Measurements from ENCODE around the gene NOBOX.
A peak's percentile ranks its signal among the peaks of the same experiment; 100 is the strongest.
"Not testable (repeated sequence)": the region's sequence is repeated elsewhere in the genome, so short reads cannot be mapped to it uniquely, and the experiment has no call there.

The NOBOX gene

GRCh38 chr7:144397086-144397485 lies 6.4 kb downstream of the NOBOX start:
- Histone ChIP-seq H3K4me3 (ENCODE audit: extremely low read depth, insufficient read depth, low read length, poor library complexity, severe bottlenecking) (no peak overlapping the region), H3K4me1 (ENCODE audit: control insufficient read depth, insufficient read depth, low read length, poor library complexity, severe bottlenecking) (no peaks in the 10 kb centered on the region), H3K9me3 (ENCODE audit: control insufficient read depth, low read length) (no peaks in the 10 kb centered on the region), H3K27ac (ENCODE audit: low read depth, low read length, severe bottlenecking) (no peak overlapping the region), H3K36me3 (ENCODE audit: control insufficient read depth, insufficient read depth, low read length) (no peaks in the 10 kb centered on the region)
- 86 to 88% methylated on average over 2 to 4 of the region's 4 CpGs for WGBS, 2 experiments (ENCODE audit: insufficient coverage in 2 of 2)

DNA sequence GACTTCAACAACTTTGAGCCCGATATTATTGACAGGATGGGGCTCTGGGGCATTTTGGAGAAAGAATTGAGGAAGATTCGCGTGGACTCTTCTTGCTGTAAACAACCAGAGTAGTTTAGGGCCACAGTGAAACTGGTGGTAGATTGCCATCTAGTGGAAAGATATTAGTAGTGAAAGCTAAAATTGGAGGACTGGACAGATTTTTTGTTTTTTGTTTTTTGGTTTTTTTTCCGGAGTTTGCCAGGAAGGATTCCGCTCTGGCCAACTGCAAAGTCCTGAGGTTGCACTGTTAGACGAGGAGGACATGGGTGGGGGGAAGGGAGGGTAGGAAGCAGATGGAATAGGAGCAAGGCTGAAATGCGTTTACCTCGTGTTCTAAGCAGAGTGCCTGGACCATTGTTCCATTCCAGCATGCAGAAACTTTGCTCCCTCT lies 11.7 kb downstream of the NOBOX start:
- no peaks in the 10 kb centered on the region for H3K9me3 ChIP-seq (ENCODE audit: control insufficient read depth, low read length)
- H3K27ac ChIP-seq (ENCODE audit: low read depth, low read length, severe bottlenecking), result no peak overlapping the region
- no peak overlapping the region for H3K4me3 ChIP-seq (ENCODE audit: extremely low read depth, insufficient read depth, low read length, poor library complexity, severe bottlenecking)
- no peaks in the 10 kb centered on the region for H3K36me3 ChIP-seq (ENCODE audit: control insufficient read depth, insufficient read depth, low read length)
- H3K4me1 ChIP-seq (ENCODE audit: control insufficient read depth, insufficient read depth, low read length, poor library complexity, severe bottlenecking), result no peaks in the 10 kb centered on the region
- WGBS, 2 experiments (ENCODE audit: insufficient coverage in 2 of 2), result 39% methylated on average over 6 to 7 of the region's 8 CpGs

DNA sequence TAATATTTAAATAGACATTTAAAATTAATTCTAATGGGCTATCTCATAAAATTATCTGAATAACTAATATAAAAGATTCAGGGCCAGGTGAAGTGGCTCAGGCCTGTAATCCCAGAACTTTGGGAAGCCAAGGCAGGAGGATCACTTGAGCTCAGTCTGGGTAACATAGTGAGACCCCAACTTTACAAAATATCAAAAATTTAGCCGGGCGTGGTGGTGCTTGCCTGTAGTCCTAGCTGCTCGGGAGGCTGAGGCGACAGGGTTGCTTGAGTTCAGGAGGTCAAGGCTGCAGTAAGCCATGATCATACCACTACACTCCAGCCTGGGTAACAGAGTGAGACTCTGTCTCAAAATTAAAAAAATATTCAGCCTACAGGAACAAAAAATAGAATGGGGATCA lies 12.5 kb downstream of the NOBOX start:
- 94 to 100% methylated on average over 2 to 3 of the region's 4 CpGs for WGBS, 2 experiments (ENCODE audit: insufficient coverage in 2 of 2)

GRCh38 chr7:144390481-144390880 lies 13.0 kb downstream of the NOBOX start:
- WGBS, 2 experiments (ENCODE audit: insufficient coverage in 2 of 2), result 68 to 87% methylated on average over 2 to 4 of the region's 7 CpGs
- H3K4me1 ChIP-seq (ENCODE audit: control insufficient read depth, insufficient read depth, low read length, poor library complexity, severe bottlenecking), result no peaks in the 10 kb centered on the region
- no peak overlapping the region for H3K27ac ChIP-seq (ENCODE audit: low read depth, low read length, severe bottlenecking)
- no peak overlapping the region for H3K4me3 ChIP-seq (ENCODE audit: extremely low read depth, insufficient read depth, low read length, poor library complexity, severe bottlenecking)
- H3K36me3 ChIP-seq (ENCODE audit: control insufficient read depth, insufficient read depth, low read length), result no peaks in the 10 kb centered on the region
- H3K9me3 ChIP-seq (ENCODE audit: control insufficient read depth, low read length), result no peaks in the 10 kb centered on the region

More for the DNA sequence above, 12.5 kb downstream of the NOBOX start:
- Histone ChIP-seq H3K36me3 (ENCODE audit: control insufficient read depth, insufficient read depth, low read length) (no peaks in the 10 kb centered on the region), H3K9me3 (ENCODE audit: control insufficient read depth, low read length) (no peaks in the 10 kb centered on the region), H3K4me3 (ENCODE audit: extremely low read depth, insufficient read depth, low read length, poor library complexity, severe bottlenecking) (no peak overlapping the region), H3K4me1 (ENCODE audit: control insufficient read depth, insufficient read depth, low read length, poor library complexity, severe bottlenecking) (no peaks in the 10 kb centered on the region), H3K27ac (ENCODE audit: low read depth, low read length, severe bottlenecking) (no peak overlapping the region)

DNA sequence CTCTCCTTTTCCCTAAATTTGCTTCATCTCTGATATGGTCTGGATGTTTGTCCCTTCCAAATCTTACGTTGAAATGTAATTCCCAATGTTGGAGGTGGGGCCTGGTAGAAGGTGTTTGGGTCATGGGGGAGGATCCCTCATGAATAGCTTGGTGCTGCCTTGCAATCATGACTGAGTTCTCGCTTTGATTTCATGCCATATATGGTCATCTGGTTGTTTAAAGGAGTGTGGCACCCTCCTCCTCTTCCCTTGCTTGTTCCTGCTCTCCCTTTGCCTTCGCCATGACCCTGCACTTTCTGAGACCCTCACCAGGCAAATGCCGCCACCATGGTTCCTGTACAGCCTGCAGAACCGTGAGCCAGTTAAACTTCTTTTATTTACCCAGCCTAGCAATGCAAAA lies 14.5 kb downstream of the NOBOX start:
- Histone ChIP-seq H3K27ac (ENCODE audit: low read depth, low read length, severe bottlenecking) (no peak overlapping the region), H3K9me3 (ENCODE audit: control insufficient read depth, low read length) (no peaks in the 10 kb centered on the region), H3K36me3 (ENCODE audit: control insufficient read depth, insufficient read depth, low read length) (no peaks in the 10 kb centered on the region), H3K4me1 (ENCODE audit: control insufficient read depth, insufficient read depth, low read length, poor library complexity, severe bottlenecking) (peaks cover 5% of the 10 kb centered on the region), H3K4me3 (ENCODE audit: extremely low read depth, insufficient read depth, low read length, poor library complexity, severe bottlenecking) (no peak overlapping the region)
- WGBS, 2 experiments (ENCODE audit: insufficient coverage in 2 of 2), result 84 to 86% methylated on average over 3 to 4 of the region's 5 CpGs

DNA sequence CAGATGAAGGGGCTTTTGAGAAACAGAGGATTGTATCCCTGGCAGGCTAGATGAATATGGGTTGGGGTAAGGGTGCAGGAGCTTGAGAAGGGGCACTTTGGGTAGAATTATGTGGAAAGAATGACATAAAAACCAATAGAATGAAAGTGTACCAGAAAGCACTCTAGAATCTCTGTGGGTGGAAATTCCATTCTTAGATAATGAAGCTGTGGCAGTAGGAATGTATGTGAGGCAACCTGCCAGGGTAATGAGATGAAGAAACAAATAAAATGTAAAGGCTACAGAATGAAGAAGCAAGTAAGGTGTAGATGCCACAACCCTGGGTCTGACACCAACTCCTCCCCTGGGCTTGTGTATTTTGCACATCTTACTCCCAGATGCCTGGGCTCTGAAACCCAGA lies 16.8 kb downstream of the NOBOX start:
- H3K27ac ChIP-seq (ENCODE audit: low read depth, low read length, severe bottlenecking), result no peak overlapping the region

DNA sequence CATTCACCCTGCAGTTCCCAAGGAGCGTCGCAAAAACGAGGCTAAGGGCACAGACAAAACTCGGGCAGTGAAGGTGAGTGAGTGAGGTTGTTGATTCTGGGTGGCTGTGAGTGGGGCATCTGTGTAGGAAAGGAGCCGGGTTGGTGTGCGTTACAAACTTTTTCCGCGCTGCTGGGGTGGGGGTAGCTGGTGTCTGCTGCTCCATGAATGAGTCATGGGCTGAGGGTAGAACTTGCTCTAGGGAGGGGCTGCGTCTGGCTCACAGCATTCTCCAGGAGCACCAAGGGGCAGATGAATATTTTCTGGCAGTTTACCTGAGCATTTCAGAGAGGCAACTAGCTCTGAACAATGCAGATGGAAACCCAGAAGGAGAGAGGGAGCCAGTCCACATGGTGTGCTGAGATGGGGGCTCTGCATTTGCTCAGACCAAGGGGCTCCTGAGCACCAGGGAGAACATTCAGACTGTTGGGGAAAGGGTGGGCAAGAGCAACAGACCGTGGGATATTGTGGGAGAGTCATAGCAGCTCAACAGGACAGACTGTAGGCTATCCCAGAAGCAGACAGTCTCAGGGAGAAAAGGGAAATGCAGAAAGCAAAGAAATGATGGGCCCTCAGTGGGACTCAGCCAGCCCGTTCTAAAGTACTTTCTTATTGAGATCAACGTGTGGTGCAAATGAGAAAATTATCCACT lies 18.8 kb downstream of the NOBOX start:
- 48 to 59% methylated on average over 9 to 11 of the region's 12 CpGs for WGBS, 2 experiments (ENCODE audit: insufficient coverage in 2 of 2)
- Histone ChIP-seq H3K27ac (ENCODE audit: low read depth, low read length, severe bottlenecking) (peak overlapping the region; percentile 88), H3K4me1 (ENCODE audit: control insufficient read depth, insufficient read depth, low read length, poor library complexity, severe bottlenecking) (peaks cover 5% of the 10 kb centered on the region), H3K4me3 (ENCODE audit: extremely low read depth, insufficient read depth, low read length, poor library complexity, severe bottlenecking) (peak overlapping the region; percentile 3), H3K9me3 (ENCODE audit: control insufficient read depth, low read length) (no peaks in the 10 kb centered on the region), H3K36me3 (ENCODE audit: control insufficient read depth, insufficient read depth, low read length) (peaks cover under 1% of the 10 kb centered on the region)

More for the DNA sequence above, 16.8 kb downstream of the NOBOX start:
- H3K9me3 ChIP-seq (ENCODE audit: control insufficient read depth, low read length), result no peaks in the 10 kb centered on the region
- H3K36me3 ChIP-seq (ENCODE audit: control insufficient read depth, insufficient read depth, low read length), result no peaks in the 10 kb centered on the region
- no peak overlapping the region for H3K4me3 ChIP-seq (ENCODE audit: extremely low read depth, insufficient read depth, low read length, poor library complexity, severe bottlenecking)
- H3K4me1 ChIP-seq (ENCODE audit: control insufficient read depth, insufficient read depth, low read length, poor library complexity, severe bottlenecking), result peaks cover 5% of the 10 kb centered on the region

GRCh38 chr7:144384071-144384470 lies 19.4 kb downstream of the NOBOX start:
- peaks cover 4% of the 10 kb centered on the region for H3K36me3 ChIP-seq (ENCODE audit: control insufficient read depth, insufficient read depth, low read length)
- peak overlapping the region; percentile 88 for H3K27ac ChIP-seq (ENCODE audit: low read depth, low read length, severe bottlenecking)
- peaks cover 5% of the 10 kb centered on the region for H3K4me1 ChIP-seq (ENCODE audit: control insufficient read depth, insufficient read depth, low read length, poor library complexity, severe bottlenecking)
- no peaks in the 10 kb centered on the region for H3K9me3 ChIP-seq (ENCODE audit: control insufficient read depth, low read length)
- peak overlapping the region; percentile 3 for H3K4me3 ChIP-seq (ENCODE audit: extremely low read depth, insufficient read depth, low read length, poor library complexity, severe bottlenecking)
- WGBS, 2 experiments (ENCODE audit: insufficient coverage in 2 of 2), result 80 to 87% methylated on average over 3 to 4 of the region's 4 CpGs

DNA sequence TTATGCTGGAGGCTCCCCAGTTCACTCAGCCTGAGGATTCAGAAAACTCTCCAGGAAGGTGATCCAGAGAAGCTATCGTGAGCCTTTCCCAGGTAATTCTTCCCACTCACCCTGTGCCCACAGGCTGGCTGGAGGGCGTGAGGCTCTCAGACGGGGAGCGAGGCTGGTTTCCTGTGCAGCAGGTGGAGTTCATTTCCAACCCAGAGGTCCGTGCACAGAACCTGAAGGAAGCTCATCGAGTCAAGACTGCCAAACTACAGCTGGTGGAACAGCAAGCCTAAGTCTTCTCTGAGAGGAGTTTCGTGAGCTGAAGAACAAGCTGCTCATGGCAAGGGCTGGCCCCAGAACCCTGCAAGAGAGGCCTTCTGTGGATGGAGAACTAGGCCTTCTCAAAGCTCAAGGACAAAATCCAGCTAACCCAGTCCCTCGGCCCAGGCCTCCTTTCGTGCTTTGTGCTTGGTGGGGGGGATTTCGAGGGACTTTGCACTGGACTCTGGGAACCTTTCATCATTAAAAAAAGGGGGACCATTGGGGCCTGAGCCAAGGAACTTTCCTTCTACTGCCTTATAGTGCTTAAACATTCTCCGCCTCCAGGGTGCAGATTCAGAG lies 23.6 kb downstream of the NOBOX start:
- Histone ChIP-seq H3K36me3 (ENCODE audit: control insufficient read depth, insufficient read depth, low read length) (peaks cover 7% of the 10 kb centered on the region), H3K27ac (ENCODE audit: low read depth, low read length, severe bottlenecking) (no peak overlapping the region), H3K4me3 (ENCODE audit: extremely low read depth, insufficient read depth, low read length, poor library complexity, severe bottlenecking) (no peak overlapping the region), H3K4me1 (ENCODE audit: control insufficient read depth, insufficient read depth, low read length, poor library complexity, severe bottlenecking) (peaks cover 1% of the 10 kb centered on the region), H3K9me3 (ENCODE audit: control insufficient read depth, low read length) (no peaks in the 10 kb centered on the region)
- 91 to 96% methylated on average over 7 to 10 of the region's 11 CpGs for WGBS, 2 experiments (ENCODE audit: insufficient coverage in 2 of 2)

- H3K4me1 ChIP-seq (ENCODE audit: control insufficient read depth, insufficient read depth, low read length, poor library complexity, severe bottlenecking), result no peaks in the 10 kb centered on the region
Measured at GRCh38 chr7:144378651-144379050, 24.8 kb downstream of the NOBOX start.

DNA sequence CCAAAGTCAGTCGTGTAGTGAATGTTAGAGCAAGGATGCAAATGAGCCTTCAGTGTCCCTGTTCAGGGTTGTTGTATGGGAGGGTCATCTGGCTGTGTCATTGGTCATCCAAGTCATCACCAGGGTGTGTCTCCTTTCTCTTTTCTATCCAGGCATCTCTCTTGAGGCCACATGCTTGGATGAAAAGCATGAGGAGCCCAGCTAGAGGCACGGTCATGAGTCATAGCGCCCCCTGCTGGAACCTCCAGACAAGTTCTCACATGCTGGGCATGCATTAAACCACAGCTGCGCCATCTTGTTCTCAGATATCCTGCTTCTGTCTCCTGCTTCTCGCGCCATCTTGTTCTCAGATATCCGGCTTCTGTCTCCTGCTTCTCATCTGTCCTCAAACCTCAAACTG lies 34.3 kb downstream of the NOBOX start:
- no CpG with 5 or more reads among the region's 7 CpGs for WGBS, 2 experiments (ENCODE audit: insufficient coverage in 2 of 2)
- H3K4me3 ChIP-seq (ENCODE audit: extremely low read depth, insufficient read depth, low read length, poor library complexity, severe bottlenecking); H3K36me3 ChIP-seq (ENCODE audit: control insufficient read depth, insufficient read depth, low read length); H3K9me3 ChIP-seq (ENCODE audit: control insufficient read depth, low read length); H3K27ac ChIP-seq (ENCODE audit: low read depth, low read length, severe bottlenecking); H3K4me1 ChIP-seq (ENCODE audit: control insufficient read depth, insufficient read depth, low read length, poor library complexity, severe bottlenecking): not testable (repeated sequence)

More at GRCh38 chr7:144378651-144379050, 24.8 kb downstream of the NOBOX start:
- 93 to 95% methylated on average over 9 of the region's 9 CpGs for WGBS, 2 experiments (ENCODE audit: insufficient coverage in 2 of 2)
- Histone ChIP-seq H3K27ac (ENCODE audit: low read depth, low read length, severe bottlenecking) (no peak overlapping the region), H3K9me3 (ENCODE audit: control insufficient read depth, low read length) (no peaks in the 10 kb centered on the region), H3K36me3 (ENCODE audit: control insufficient read depth, insufficient read depth, low read length) (peaks cover 7% of the 10 kb centered on the region), H3K4me3 (ENCODE audit: extremely low read depth, insufficient read depth, low read length, poor library complexity, severe bottlenecking) (no peak overlapping the region)
